ACC112 (cell line): ENCODE measurements around the gene FAM110A.
"Not testable (repeated sequence)": the region's sequence is repeated elsewhere in the genome, so short reads cannot be mapped to it uniquely, and the experiment has no call there.

ENCODE experiments used
- H2AFZ ChIP-seq: fragments of 200-600 bp; sonication (generic); one replicate; pipeline ENCODE4 v1.6.0; 2017; ENCODE audit warnings: antibody characterized with exemption, low read length; ENCODE audit not compliant: unreplicated experiment
- H3K27ac ChIP-seq: fragments of 200-600 bp; sonication (generic); 2 replicates; pipeline ENCODE4 v1.5.1; 2014; ENCODE audit warnings: low read depth, mild to moderate bottlenecking, antibody characterized with exemption, low read length, moderate library complexity
- H3K27me3 ChIP-seq: fragments of 200-600 bp; sonication (generic); 2 replicates; pipeline ENCODE4 v1.6.1; 2014; ENCODE audit warnings: mild to moderate bottlenecking, antibody characterized with exemption, low read length, moderate library complexity, mixed read lengths; ENCODE audit not compliant: insufficient read depth
- H3K36me3 ChIP-seq: fragments of 200-600 bp; sonication (generic); 2 replicates; pipeline ENCODE4 v1.6.1; 2016; ENCODE audit warnings: mild to moderate bottlenecking, antibody characterized with exemption, low read length, moderate library complexity, mixed read lengths; ENCODE audit not compliant: insufficient read depth
- H3K4me1 ChIP-seq: fragments of 200-600 bp; sonication (generic); one replicate; pipeline ENCODE4 v1.6.1; 2016; ENCODE audit warnings: low read length, mixed read lengths; ENCODE audit not compliant: insufficient read depth, unreplicated experiment, control insufficient read depth
- H3K4me3 ChIP-seq: fragments of 200-600 bp; sonication (generic); 2 replicates; pipeline ENCODE4 v1.5.1; 2014; ENCODE audit warnings: mild to moderate bottlenecking, low read depth, low read length
- H3K79me2 ChIP-seq: fragments of 200-600 bp; sonication (generic); one replicate; pipeline ENCODE4 v1.6.0; 2016; ENCODE audit warnings: low read length; ENCODE audit not compliant: control insufficient read depth, unreplicated experiment, insufficient read depth

Gene FAM110A

GRCh38 chr20:889106-889505 lies 55.6 kb downstream of the FAM110A start:
- H3K4me1 ChIP-seq: peaks cover 18% of the 10 kb centered on the region
- H3K79me2 ChIP-seq: no peaks in the 10 kb centered on the region
- peaks cover 15% of the 10 kb centered on the region for H3K27me3 ChIP-seq
- H3K36me3 ChIP-seq: no peaks in the 10 kb centered on the region
- no peak overlapping the region for H3K4me3 ChIP-seq
- H3K27ac ChIP-seq: no peak overlapping the region
- H2AFZ ChIP-seq: no peak overlapping the region

- H3K4me1 ChIP-seq: peaks cover 14% of the 10 kb centered on the region
- H3K27me3 ChIP-seq: peaks cover 15% of the 10 kb centered on the region
- no peaks in the 10 kb centered on the region for H3K36me3 ChIP-seq
- H3K79me2 ChIP-seq: no peaks in the 10 kb centered on the region
- no peak overlapping the region for H3K4me3 ChIP-seq
- no peak overlapping the region for H3K27ac ChIP-seq
- H2AFZ ChIP-seq: no peak overlapping the region
These were observed 56.5 kb downstream of the FAM110A start for GRCh38 chr20:889932-890463.

DNA sequence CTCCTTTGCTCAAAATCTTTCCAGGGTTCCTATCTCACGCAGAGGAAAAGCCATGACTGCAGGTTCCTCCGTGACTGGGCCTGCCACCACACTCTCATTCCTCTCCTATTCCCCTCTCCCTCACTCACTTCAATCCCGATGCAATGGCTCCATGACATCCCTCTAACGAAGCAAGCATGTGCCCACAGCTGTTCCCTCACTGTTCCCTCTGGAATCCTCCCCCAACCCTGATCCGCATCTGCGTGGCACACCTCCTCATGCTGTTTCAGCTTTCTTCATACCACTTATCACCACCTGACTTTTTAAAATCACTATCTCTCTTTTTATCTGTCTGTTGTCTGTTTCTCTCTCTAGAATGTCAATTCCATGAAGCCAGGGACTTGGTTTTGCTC lies 57.1 kb downstream of the FAM110A start:
- no peaks in the 10 kb centered on the region for H3K36me3 ChIP-seq
- peaks cover 11% of the 10 kb centered on the region for H3K4me1 ChIP-seq
- no peak overlapping the region for H3K27ac ChIP-seq
- no peaks in the 10 kb centered on the region for H3K79me2 ChIP-seq
- H3K4me3 ChIP-seq: no peak overlapping the region
- H3K27me3 ChIP-seq: peaks cover 15% of the 10 kb centered on the region
- H2AFZ ChIP-seq: no peak overlapping the region

DNA sequence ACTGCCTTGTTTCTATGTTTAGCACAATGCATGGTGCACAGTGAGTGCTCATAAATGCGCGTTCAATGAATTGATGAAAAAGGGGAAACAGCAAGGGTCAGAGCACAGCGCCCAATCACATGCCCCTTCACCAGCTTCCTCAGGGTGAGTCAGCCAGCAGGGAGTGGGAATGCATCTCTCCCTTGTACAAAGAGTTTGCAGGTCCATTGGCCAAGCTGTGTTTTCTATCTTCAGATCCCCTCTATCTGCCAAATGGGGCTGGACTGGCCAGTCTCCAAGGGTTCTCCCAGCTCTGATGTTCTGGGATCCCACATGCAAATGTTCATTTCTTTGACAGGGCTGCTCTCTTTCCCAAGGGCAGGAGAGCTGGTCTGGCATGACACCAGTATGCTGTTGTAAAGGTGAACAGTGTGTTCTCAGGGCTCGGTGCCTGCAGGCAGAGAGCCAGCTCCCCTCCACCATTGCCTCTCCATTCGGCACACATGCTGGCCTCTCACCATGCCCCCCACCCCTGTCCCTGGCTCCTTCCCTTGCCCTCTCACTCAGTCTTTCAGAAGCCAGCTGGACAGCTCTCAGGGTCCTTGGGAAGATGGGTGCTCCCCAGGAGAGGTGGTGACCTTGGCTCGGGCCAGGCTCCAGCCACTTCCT lies 57.7 kb downstream of the FAM110A start:
- no peak overlapping the region for H3K4me3 ChIP-seq

DNA sequence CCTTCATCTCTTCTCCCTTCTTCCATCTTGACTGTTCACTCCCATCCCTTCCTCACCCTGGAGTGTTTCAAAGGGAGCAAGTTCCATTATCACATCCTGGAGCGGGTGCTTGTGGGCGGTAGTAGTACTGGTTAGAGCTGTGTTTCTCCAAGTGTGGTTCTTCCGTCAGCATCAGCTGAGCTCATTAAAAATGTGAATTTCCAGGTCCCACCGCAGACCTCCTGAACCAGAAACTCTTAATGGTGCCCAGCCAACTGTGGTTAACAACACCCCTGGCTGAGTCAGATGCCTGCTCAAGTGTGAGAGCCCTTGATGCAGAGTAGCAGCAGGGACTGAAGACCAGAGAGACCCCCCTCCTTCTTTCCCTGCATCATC lies 58.2 kb downstream of the FAM110A start:
- no peaks in the 10 kb centered on the region for H3K36me3 ChIP-seq
- peaks cover 15% of the 10 kb centered on the region for H3K27me3 ChIP-seq
- H3K27ac ChIP-seq: no peak overlapping the region
- peaks cover 11% of the 10 kb centered on the region for H3K4me1 ChIP-seq
- no peak overlapping the region for H2AFZ ChIP-seq
- no peak overlapping the region for H3K4me3 ChIP-seq
- no peaks in the 10 kb centered on the region for H3K79me2 ChIP-seq

More for the DNA sequence above, 57.7 kb downstream of the FAM110A start:
- Histone ChIP-seq H3K79me2 (no peaks in the 10 kb centered on the region), H2AFZ (no peak overlapping the region), H3K27me3 (peaks cover 15% of the 10 kb centered on the region), H3K27ac (no peak overlapping the region), H3K4me1 (peaks cover 11% of the 10 kb centered on the region), H3K36me3 (no peaks in the 10 kb centered on the region)

GRCh38 chr20:892371-892770 lies 58.9 kb downstream of the FAM110A start:
- H2AFZ ChIP-seq, H3K36me3 ChIP-seq, H3K27ac ChIP-seq, H3K4me3 ChIP-seq, H3K79me2 ChIP-seq: not testable (repeated sequence)
- Histone ChIP-seq H3K4me1 (peaks cover 11% of the 10 kb centered on the region), H3K27me3 (peaks cover 15% of the 10 kb centered on the region)
